Measurements from ENCODE around the gene ANKRD23.

The ANKRD23 gene

DNA sequence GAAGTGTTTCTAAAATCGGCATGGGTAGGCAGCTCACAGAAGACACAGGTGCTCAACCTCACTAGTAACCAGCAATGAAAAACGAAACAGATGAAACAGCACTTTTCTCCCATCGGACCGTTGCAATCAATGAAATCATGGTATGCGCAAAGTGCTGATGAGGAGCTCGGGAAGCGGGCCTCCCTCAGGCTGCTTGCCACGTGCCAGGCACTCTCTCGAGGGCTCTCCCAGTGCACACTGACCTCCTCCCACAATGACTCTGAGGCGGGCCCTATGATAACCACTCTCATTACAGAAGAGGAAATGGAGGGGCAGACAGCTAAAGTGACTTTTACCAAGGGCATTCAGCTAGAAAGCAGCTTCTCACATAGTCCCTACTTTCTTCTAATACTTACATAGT lies 3.8 kb upstream of the ANKRD23 start:
- Histone ChIP-seq H3K27me3 (ENCODE audit: insufficient read depth, low read depth) (no peaks in the 10 kb centered on the region), H3K4me3 (IDR thresholded peaks at IDR 0.05; ENCODE audit: insufficient read depth, low read depth, low read length) (no peak overlapping the region), H3K27ac (peak overlapping the region; percentile 93), H4K20me1 (ENCODE audit: insufficient read depth) (no peaks in the 10 kb centered on the region), H2AFZ (ENCODE audit: low read depth) (no peak overlapping the region), H3K79me2 (ENCODE audit: insufficient read depth, low read depth) (peaks cover 42% of the 10 kb centered on the region; the same call in 1 of the 2 replicates), H3K4me2 (peak overlapping the region; percentile 92; the same call in 1 of the 2 replicates), H3K4me1 (ENCODE audit: low read depth, poor library complexity, severe bottlenecking) (peaks cover 97% of the 10 kb centered on the region), H3K36me3 (ENCODE audit: insufficient read depth) (peaks cover 12% of the 10 kb centered on the region; the same call in 1 of the 2 replicates), H3K9ac (peak overlapping the region; percentile 47; the same call in 1 of the 2 replicates)
- no peak for TF ChIP-seq CTCF (conservative IDR thresholded peaks at IDR 0.05; ENCODE audit: low read depth, low read length)

GRCh38 chr2:96846825-96847224 lies 3.0 kb upstream of the ANKRD23 start:
- Histone ChIP-seq H3K9ac (peak overlapping the region; percentile 47; the same call in 1 of the 2 replicates), H4K20me1 (ENCODE audit: insufficient read depth) (no peaks in the 10 kb centered on the region), H3K4me1 (ENCODE audit: low read depth, poor library complexity, severe bottlenecking) (peaks cover 91% of the 10 kb centered on the region), H3K4me3 (IDR thresholded peaks at IDR 0.05; ENCODE audit: insufficient read depth, low read depth, low read length) (no peak overlapping the region), H2AFZ (ENCODE audit: low read depth) (no peak overlapping the region), H3K79me2 (ENCODE audit: insufficient read depth, low read depth) (peaks cover 35% of the 10 kb centered on the region; the same call in 1 of the 2 replicates), H3K27ac (peak overlapping the region; percentile 93), H3K4me2 (peak overlapping the region; percentile 92), H3K27me3 (ENCODE audit: insufficient read depth, low read depth) (no peaks in the 10 kb centered on the region), H3K36me3 (ENCODE audit: insufficient read depth) (peaks cover 12% of the 10 kb centered on the region; the same call in 1 of the 2 replicates)
- TF ChIP-seq CTCF (conservative IDR thresholded peaks at IDR 0.05; ENCODE audit: low read depth, low read length) = no peak

DNA sequence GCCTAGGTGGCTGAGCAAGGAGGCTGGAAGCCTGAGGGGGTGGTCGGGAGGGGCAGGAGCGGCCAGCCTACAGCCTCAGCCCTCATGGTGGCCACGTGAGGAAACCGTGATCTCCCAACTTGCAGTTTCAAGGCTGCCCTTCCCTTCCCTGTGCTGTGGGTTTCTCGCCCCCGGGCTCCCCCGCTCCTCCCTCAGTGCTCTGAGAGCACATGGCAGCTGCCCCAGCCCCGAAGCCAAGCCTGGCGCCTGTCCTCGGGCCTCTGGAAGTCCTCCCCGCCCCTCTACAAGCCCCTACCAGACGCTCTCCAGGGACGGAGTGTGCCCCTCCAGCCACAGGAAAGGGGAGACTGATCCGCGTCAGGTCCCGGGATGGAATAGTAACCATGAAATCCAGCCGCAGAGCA lies 586 bp upstream of the ANKRD23 start:
- Histone ChIP-seq H4K20me1 (ENCODE audit: insufficient read depth) (no peaks in the 10 kb centered on the region), H3K9ac (no peak overlapping the region), H3K27me3 (ENCODE audit: insufficient read depth, low read depth) (no peaks in the 10 kb centered on the region), H3K4me2 (no peak overlapping the region), H3K4me1 (ENCODE audit: low read depth, poor library complexity, severe bottlenecking) (peaks cover 81% of the 10 kb centered on the region), H3K27ac (no peak overlapping the region), H3K4me3 (IDR thresholded peaks at IDR 0.05; ENCODE audit: insufficient read depth, low read depth, low read length) (no peak overlapping the region), H3K36me3 (ENCODE audit: insufficient read depth) (peaks cover 3% of the 10 kb centered on the region; the same call in 1 of the 2 replicates), H3K79me2 (ENCODE audit: insufficient read depth, low read depth) (peaks cover 12% of the 10 kb centered on the region; the same call in 1 of the 2 replicates), H2AFZ (ENCODE audit: low read depth) (no peak overlapping the region)
- TF ChIP-seq CTCF (conservative IDR thresholded peaks at IDR 0.05; ENCODE audit: low read depth, low read length) = no peak

DNA sequence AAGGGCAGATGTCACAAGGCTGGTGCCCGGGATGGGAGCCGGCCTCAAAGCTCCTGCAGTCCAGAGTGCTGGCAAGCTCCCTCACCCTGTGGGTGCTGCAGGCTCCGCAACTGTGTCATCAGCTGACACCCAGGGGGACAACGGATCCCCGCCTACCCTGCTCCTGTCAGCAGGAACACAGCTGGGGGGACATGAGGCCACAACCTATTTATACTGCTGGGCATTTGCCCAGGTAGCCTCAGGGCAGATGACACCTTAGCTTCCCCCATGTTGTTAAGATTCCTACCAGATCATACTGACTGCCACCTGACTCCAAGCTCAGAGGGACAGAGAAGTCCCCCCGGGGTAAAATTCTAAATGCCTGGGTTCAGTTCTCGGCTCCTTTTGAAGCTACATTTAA lies 1.2 kb downstream of the ANKRD23 start:
- no peaks in the 10 kb centered on the region for H3K27me3 ChIP-seq (ENCODE audit: insufficient read depth, low read depth)
- no peaks in the 10 kb centered on the region for H4K20me1 ChIP-seq (ENCODE audit: insufficient read depth)
- peak overlapping the region; percentile 26; the same call in 1 of the 2 replicates for H3K27ac ChIP-seq
- TF ChIP-seq CTCF (conservative IDR thresholded peaks at IDR 0.05; ENCODE audit: low read depth, low read length) = no peak
- no peak overlapping the region for H2AFZ ChIP-seq (ENCODE audit: low read depth)
- H3K4me1 ChIP-seq (ENCODE audit: low read depth, poor library complexity, severe bottlenecking) = peaks cover 81% of the 10 kb centered on the region
- peaks cover 12% of the 10 kb centered on the region; the same call in 1 of the 2 replicates for H3K79me2 ChIP-seq (ENCODE audit: insufficient read depth, low read depth)
- peaks cover 3% of the 10 kb centered on the region; the same call in 1 of the 2 replicates for H3K36me3 ChIP-seq (ENCODE audit: insufficient read depth)
- no peak overlapping the region for H3K9ac ChIP-seq
- H3K4me2 ChIP-seq = no peak overlapping the region
- H3K4me3 ChIP-seq (IDR thresholded peaks at IDR 0.05; ENCODE audit: insufficient read depth, low read depth, low read length) = no peak overlapping the region

Measured in KMS-11 (cell line).